ENCODE measurements around the gene F12. TPM values are rescaled to one million over a fixed set of nuclear protein-coding genes. Genes with fewer than 3 reads are reported as not detected.
"Not testable (repeated sequence)": the region's sequence is repeated elsewhere in the genome, so short reads cannot be mapped to it uniquely, and the experiment has no call there.

The F12 gene
- total and polyA plus RNA-seq, 2 donors = 0.19 to 1.2 TPM

GRCh38 chr5:177420472-177420871 lies 11.1 kb upstream of the F12 start:
- not testable (repeated sequence) for H3K36me3 ChIP-seq (ENCODE audit: control insufficient read depth in 2 of 2, insufficient read depth in 2 of 2, low read length in 1 of 2); H3K27me3 ChIP-seq (ENCODE audit: control insufficient read depth in 2 of 2, insufficient read depth in 1 of 2, low read length in 1 of 2)

GRCh38 chr5:177419046-177419445 lies 9.7 kb upstream of the F12 start:
- Histone ChIP-seq H3K4me3 (ENCODE audit: low read length in 2 of 2) (no peak overlapping the region), H3K9me3 (ENCODE audit: control insufficient read depth in 2 of 2, insufficient read depth in 1 of 2, low read length in 1 of 2) (no peaks in the 10 kb centered on the region), H3K4me1 (ENCODE audit: control insufficient read depth in 2 of 2, insufficient read depth in 2 of 2, low read length in 2 of 2) (peaks cover 0 to 11% of the 10 kb centered on the region in 2 donors), H3K27me3 (ENCODE audit: control insufficient read depth in 2 of 2, insufficient read depth in 1 of 2, low read length in 1 of 2) (no peaks in the 10 kb centered on the region), H3K27ac (ENCODE audit: low read depth in 1 of 2, low read length in 1 of 2) (no peak overlapping the region), H3K36me3 (ENCODE audit: control insufficient read depth in 2 of 2, insufficient read depth in 2 of 2, low read length in 1 of 2) (no peaks in the 10 kb centered on the region)
- DNase-seq (ENCODE audit: low read depth in 6 of 9, low spot score in 9 of 9) = no peak
- WGBS = over 99% methylated on average over 3 of the region's 3 CpGs

More at GRCh38 chr5:177420472-177420871, 11.1 kb upstream of the F12 start:
- not testable (repeated sequence) for H3K27ac ChIP-seq (ENCODE audit: low read depth in 1 of 2, low read length in 1 of 2); H3K9me3 ChIP-seq (ENCODE audit: control insufficient read depth in 2 of 2, insufficient read depth in 1 of 2, low read length in 1 of 2); DNase-seq (ENCODE audit: low read depth in 6 of 9, low spot score in 9 of 9); H3K4me3 ChIP-seq (ENCODE audit: low read length in 2 of 2); H3K4me1 ChIP-seq (ENCODE audit: control insufficient read depth in 2 of 2, insufficient read depth in 2 of 2, low read length in 2 of 2)
- WGBS = 95% methylated on average over 7 of the region's 7 CpGs

GRCh38 chr5:177417081-177417480 lies 7.7 kb upstream of the F12 start:
- not testable (repeated sequence) for DNase-seq (ENCODE audit: low read depth in 6 of 9, low spot score in 9 of 9); H3K27me3 ChIP-seq (ENCODE audit: control insufficient read depth in 2 of 2, insufficient read depth in 1 of 2, low read length in 1 of 2); H3K4me3 ChIP-seq (ENCODE audit: low read length in 2 of 2); H3K36me3 ChIP-seq (ENCODE audit: control insufficient read depth in 2 of 2, insufficient read depth in 2 of 2, low read length in 1 of 2); H3K27ac ChIP-seq (ENCODE audit: low read depth in 1 of 2, low read length in 1 of 2); H3K9me3 ChIP-seq (ENCODE audit: control insufficient read depth in 2 of 2, insufficient read depth in 1 of 2, low read length in 1 of 2)
- WGBS = 68% methylated on average over 6 of the region's 6 CpGs
- peaks cover 5 to 24% of the 10 kb centered on the region in 2 donors for H3K4me1 ChIP-seq (ENCODE audit: control insufficient read depth in 2 of 2, insufficient read depth in 2 of 2, low read length in 2 of 2)

GRCh38 chr5:177414481-177414880 lies 5.1 kb upstream of the F12 start:
- Histone ChIP-seq H3K9me3 (ENCODE audit: control insufficient read depth in 2 of 2, insufficient read depth in 1 of 2, low read length in 1 of 2) (no peaks in the 10 kb centered on the region), H3K36me3 (ENCODE audit: control insufficient read depth in 2 of 2, insufficient read depth in 2 of 2, low read length in 1 of 2) (no peaks in the 10 kb centered on the region), H3K27me3 (ENCODE audit: control insufficient read depth in 2 of 2, insufficient read depth in 1 of 2, low read length in 1 of 2) (no peaks in the 10 kb centered on the region), H3K27ac (ENCODE audit: low read depth in 1 of 2, low read length in 1 of 2) (no peak overlapping the region), H3K4me1 (ENCODE audit: control insufficient read depth in 2 of 2, insufficient read depth in 2 of 2, low read length in 2 of 2) (peaks cover 5 to 31% of the 10 kb centered on the region in 2 donors), H3K4me3 (ENCODE audit: low read length in 2 of 2) (no peak overlapping the region)
- 99% methylated on average over 3 of the region's 3 CpGs for WGBS
- DNase-seq (ENCODE audit: low read depth in 6 of 9, low spot score in 9 of 9) = no peak

GRCh38 chr5:177412603-177413233 lies 3.4 kb upstream of the F12 start:
- Histone ChIP-seq H3K9me3 (ENCODE audit: control insufficient read depth in 2 of 2, insufficient read depth in 1 of 2, low read length in 1 of 2) (no peaks in the 10 kb centered on the region), H3K4me3 (ENCODE audit: low read length in 2 of 2) (no peak overlapping the region), H3K36me3 (ENCODE audit: control insufficient read depth in 2 of 2, insufficient read depth in 2 of 2, low read length in 1 of 2) (no peaks in the 10 kb centered on the region), H3K27ac (ENCODE audit: low read depth in 1 of 2, low read length in 1 of 2) (no peak overlapping the region), H3K27me3 (ENCODE audit: control insufficient read depth in 2 of 2, insufficient read depth in 1 of 2, low read length in 1 of 2) (no peaks in the 10 kb centered on the region), H3K4me1 (ENCODE audit: control insufficient read depth in 2 of 2, insufficient read depth in 2 of 2, low read length in 2 of 2) (peaks cover 5 to 31% of the 10 kb centered on the region in 2 donors)
- DNase-seq (ENCODE audit: low read depth in 6 of 9, low spot score in 9 of 9) = peak in 1 of 9 donors; percentile 33
- WGBS = 72% methylated on average over 8 of the region's 8 CpGs

GRCh38 chr5:177410575-177410974 lies 1.2 kb upstream of the F12 start:
- Histone ChIP-seq H3K36me3 (ENCODE audit: control insufficient read depth in 2 of 2, insufficient read depth in 2 of 2, low read length in 1 of 2) (no peaks in the 10 kb centered on the region), H3K9me3 (ENCODE audit: control insufficient read depth in 2 of 2, insufficient read depth in 1 of 2, low read length in 1 of 2) (no peaks in the 10 kb centered on the region), H3K4me1 (ENCODE audit: control insufficient read depth in 2 of 2, insufficient read depth in 2 of 2, low read length in 2 of 2) (peaks cover 5 to 32% of the 10 kb centered on the region in 2 donors), H3K4me3 (ENCODE audit: low read length in 2 of 2) (no peak overlapping the region), H3K27me3 (ENCODE audit: control insufficient read depth in 2 of 2, insufficient read depth in 1 of 2, low read length in 1 of 2) (peaks cover 0 to 5% of the 10 kb centered on the region in 2 donors), H3K27ac (ENCODE audit: low read depth in 1 of 2, low read length in 1 of 2) (no peak overlapping the region)
- WGBS = 73% methylated on average over 3 of the region's 3 CpGs
- DNase-seq (ENCODE audit: low read depth in 6 of 9, low spot score in 9 of 9) = no peak

GRCh38 chr5:177405805-177406204 lies 3.6 kb downstream of the F12 start:
- Histone ChIP-seq H3K9me3 (ENCODE audit: control insufficient read depth in 2 of 2, insufficient read depth in 1 of 2, low read length in 1 of 2) (peaks cover 0 to 23% of the 10 kb centered on the region in 2 donors), H3K27me3 (ENCODE audit: control insufficient read depth in 2 of 2, insufficient read depth in 1 of 2, low read length in 1 of 2) (peaks cover 33 to 52% of the 10 kb centered on the region in 2 donors), H3K4me1 (ENCODE audit: control insufficient read depth in 2 of 2, insufficient read depth in 2 of 2, low read length in 2 of 2) (peaks cover 25 to 43% of the 10 kb centered on the region in 2 donors), H3K27ac (ENCODE audit: low read depth in 1 of 2, low read length in 1 of 2) (no peak overlapping the region), H3K4me3 (ENCODE audit: low read length in 2 of 2) (no peak overlapping the region), H3K36me3 (ENCODE audit: control insufficient read depth in 2 of 2, insufficient read depth in 2 of 2, low read length in 1 of 2) (no peaks in the 10 kb centered on the region)
- DNase-seq (ENCODE audit: low read depth in 6 of 9, low spot score in 9 of 9) = no peak
- 14% methylated on average over 5 of the region's 5 CpGs for WGBS

GRCh38 chr5:177405312-177405711 lies 4.1 kb downstream of the F12 start:
- H3K27ac ChIP-seq (ENCODE audit: low read depth in 1 of 2, low read length in 1 of 2) = no peak overlapping the region
- no peaks in the 10 kb centered on the region for H3K36me3 ChIP-seq (ENCODE audit: control insufficient read depth in 2 of 2, insufficient read depth in 2 of 2, low read length in 1 of 2)
- H3K9me3 ChIP-seq (ENCODE audit: control insufficient read depth in 2 of 2, insufficient read depth in 1 of 2, low read length in 1 of 2) = peaks cover 0 to 28% of the 10 kb centered on the region in 2 donors
- no peak overlapping the region for H3K4me3 ChIP-seq (ENCODE audit: low read length in 2 of 2)
- DNase-seq (ENCODE audit: low read depth in 6 of 9, low spot score in 9 of 9) = no peak
- peaks cover 33 to 57% of the 10 kb centered on the region in 2 donors for H3K27me3 ChIP-seq (ENCODE audit: control insufficient read depth in 2 of 2, insufficient read depth in 1 of 2, low read length in 1 of 2)
- WGBS = 95% methylated on average over 2 of the region's 2 CpGs
- peaks cover 25 to 42% of the 10 kb centered on the region in 2 donors for H3K4me1 ChIP-seq (ENCODE audit: control insufficient read depth in 2 of 2, insufficient read depth in 2 of 2, low read length in 2 of 2)

- no peak for DNase-seq (ENCODE audit: low read depth in 6 of 9, low spot score in 9 of 9)
- peaks cover 37 to 63% of the 10 kb centered on the region in 2 donors for H3K27me3 ChIP-seq (ENCODE audit: control insufficient read depth in 2 of 2, insufficient read depth in 1 of 2, low read length in 1 of 2)
- H3K27ac ChIP-seq (ENCODE audit: low read depth in 1 of 2, low read length in 1 of 2) = no peak overlapping the region
- peaks cover 0 to 29% of the 10 kb centered on the region in 2 donors for H3K9me3 ChIP-seq (ENCODE audit: control insufficient read depth in 2 of 2, insufficient read depth in 1 of 2, low read length in 1 of 2)
- 66% methylated on average over 16 of the region's 16 CpGs for WGBS
- H3K4me1 ChIP-seq (ENCODE audit: control insufficient read depth in 2 of 2, insufficient read depth in 2 of 2, low read length in 2 of 2) = peaks cover 25 to 44% of the 10 kb centered on the region in 2 donors
- no peaks in the 10 kb centered on the region for H3K36me3 ChIP-seq (ENCODE audit: control insufficient read depth in 2 of 2, insufficient read depth in 2 of 2, low read length in 1 of 2)
- peak overlapping the region in 1 of 2 donors; percentile 43 for H3K4me3 ChIP-seq (ENCODE audit: low read length in 2 of 2)
Measured at GRCh38 chr5:177404641-177405179, 4.7 kb downstream of the F12 start.
